IMR-90 (cell line): ENCODE measurements around the gene IL1R2.

Experiments
- POLR2A ChIP-seq: IDR thresholded peaks from 2 replicates; pipeline ENCODE4 v1.6.1; 2012; ENCODE audit warnings: mild to moderate bottlenecking, low read depth, low read length
- RAD21 ChIP-seq: IDR thresholded peaks from 2 replicates; pipeline ENCODE4 v1.6.1; 2012; ENCODE audit warnings: low read length, improper control_type of control experiment
- RCOR1 ChIP-seq: IDR thresholded peaks from 2 replicates; pipeline ENCODE4 v1.6.1; 2012; ENCODE audit warnings: mild to moderate bottlenecking, low read length, improper control_type of control experiment; ENCODE audit not compliant: insufficient replicate concordance
- RFX5 ChIP-seq: IDR thresholded peaks from 2 replicates; pipeline ENCODE4 v1.8.0; 2012; ENCODE audit warnings: low read depth, mild to moderate bottlenecking, low read length, moderate library complexity
- SMC3 ChIP-seq: fragments of 150-350 bp; IDR thresholded peaks from 2 replicates; pipeline ENCODE4 v1.6.1; 2016; ENCODE audit warnings: low read depth, mild to moderate bottlenecking, antibody characterized with exemption, low read length, moderate library complexity
- TF ChIP-seq, protein P1 (sequence below): conservative IDR thresholded peaks from 2 replicates; pipeline ENCODE4 v1.5.1; 2012; ENCODE audit warnings: mild to moderate bottlenecking, low read depth, low read length, improper control_type of control experiment
- TF ChIP-seq, protein P2 (sequence below): fragments of 150-350 bp; IDR thresholded peaks from 2 replicates; pipeline ENCODE4 v1.6.1; 2016; ENCODE audit warnings: low read depth, mild to moderate bottlenecking, low read length, moderate library complexity, borderline replicate concordance
- TF ChIP-seq, protein P3 (sequence below): fragments of 150-350 bp; IDR thresholded peaks from 2 replicates; pipeline ENCODE4 v1.6.1; 2017; ENCODE audit warnings: mild to moderate bottlenecking, antibody characterized with exemption, low read length, low read depth

DNA sequence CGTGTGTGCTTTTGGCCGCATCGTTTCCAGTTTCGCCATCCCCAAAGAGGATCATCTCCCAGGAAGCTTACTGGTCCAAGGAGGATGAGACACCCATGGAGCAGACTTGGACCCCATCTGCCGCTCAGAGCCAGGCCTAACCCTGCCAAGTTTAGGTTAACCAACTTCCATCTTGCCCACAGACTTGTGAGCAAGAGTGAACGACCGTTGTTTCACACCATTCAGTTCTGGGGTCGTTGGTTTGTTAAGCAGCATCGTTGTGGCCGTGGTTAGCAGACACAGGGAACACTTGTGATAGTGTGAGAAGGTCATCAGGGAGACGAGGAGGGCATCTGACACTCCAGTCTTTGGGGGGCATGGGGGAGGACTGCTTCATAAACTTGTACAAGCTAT, 15.1 kb downstream of the IL1R2 start:
- TF ChIP-seq RCOR1 (no peak), RAD21 (no peak), POLR2A (no peak), RFX5 (no peak), SMC3 (no peak)
- TF ChIP-seq, protein P1, sequence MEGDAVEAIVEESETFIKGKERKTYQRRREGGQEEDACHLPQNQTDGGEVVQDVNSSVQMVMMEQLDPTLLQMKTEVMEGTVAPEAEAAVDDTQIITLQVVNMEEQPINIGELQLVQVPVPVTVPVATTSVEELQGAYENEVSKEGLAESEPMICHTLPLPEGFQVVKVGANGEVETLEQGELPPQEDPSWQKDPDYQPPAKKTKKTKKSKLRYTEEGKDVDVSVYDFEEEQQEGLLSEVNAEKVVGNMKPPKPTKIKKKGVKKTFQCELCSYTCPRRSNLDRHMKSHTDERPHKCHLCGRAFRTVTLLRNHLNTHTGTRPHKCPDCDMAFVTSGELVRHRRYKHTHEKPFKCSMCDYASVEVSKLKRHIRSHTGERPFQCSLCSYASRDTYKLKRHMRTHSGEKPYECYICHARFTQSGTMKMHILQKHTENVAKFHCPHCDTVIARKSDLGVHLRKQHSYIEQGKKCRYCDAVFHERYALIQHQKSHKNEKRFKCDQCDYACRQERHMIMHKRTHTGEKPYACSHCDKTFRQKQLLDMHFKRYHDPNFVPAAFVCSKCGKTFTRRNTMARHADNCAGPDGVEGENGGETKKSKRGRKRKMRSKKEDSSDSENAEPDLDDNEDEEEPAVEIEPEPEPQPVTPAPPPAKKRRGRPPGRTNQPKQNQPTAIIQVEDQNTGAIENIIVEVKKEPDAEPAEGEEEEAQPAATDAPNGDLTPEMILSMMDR: no peak
- TF ChIP-seq, protein P2, sequence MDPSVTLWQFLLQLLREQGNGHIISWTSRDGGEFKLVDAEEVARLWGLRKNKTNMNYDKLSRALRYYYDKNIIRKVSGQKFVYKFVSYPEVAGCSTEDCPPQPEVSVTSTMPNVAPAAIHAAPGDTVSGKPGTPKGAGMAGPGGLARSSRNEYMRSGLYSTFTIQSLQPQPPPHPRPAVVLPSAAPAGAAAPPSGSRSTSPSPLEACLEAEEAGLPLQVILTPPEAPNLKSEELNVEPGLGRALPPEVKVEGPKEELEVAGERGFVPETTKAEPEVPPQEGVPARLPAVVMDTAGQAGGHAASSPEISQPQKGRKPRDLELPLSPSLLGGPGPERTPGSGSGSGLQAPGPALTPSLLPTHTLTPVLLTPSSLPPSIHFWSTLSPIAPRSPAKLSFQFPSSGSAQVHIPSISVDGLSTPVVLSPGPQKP: no peak
- TF ChIP-seq, protein P3, sequence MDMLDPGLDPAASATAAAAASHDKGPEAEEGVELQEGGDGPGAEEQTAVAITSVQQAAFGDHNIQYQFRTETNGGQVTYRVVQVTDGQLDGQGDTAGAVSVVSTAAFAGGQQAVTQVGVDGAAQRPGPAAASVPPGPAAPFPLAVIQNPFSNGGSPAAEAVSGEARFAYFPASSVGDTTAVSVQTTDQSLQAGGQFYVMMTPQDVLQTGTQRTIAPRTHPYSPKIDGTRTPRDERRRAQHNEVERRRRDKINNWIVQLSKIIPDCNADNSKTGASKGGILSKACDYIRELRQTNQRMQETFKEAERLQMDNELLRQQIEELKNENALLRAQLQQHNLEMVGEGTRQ: no peak
